ENCODE measurements around the gene ME2. TPM values are rescaled to one million over a fixed set of nuclear protein-coding genes. Genes with fewer than 3 reads are reported as not detected.

Gene ME2
- total RNA-seq, 1 experiment from 2014 or later, result 45.6 TPM

GRCh38 chr18:50973367-50974126, 94.6 kb downstream of the ME2 start:
- intact Hi-C loops (cut with micrococcal nuclease; ENCODE audit: unreplicated experiment), result loop anchor here (5.0 kb wide), 2 partner anchors 59 to 96 kb away; partner anchors contain the start of genes ME2 and SMAD4
- peak; percentile 39 for DNase-seq
- BruUV-seq (replicated peaks), result no TSS peak
- Mint-ChIP-seq H3K27me3 (ENCODE audit: unreplicated experiment) (no peaks in the 10 kb centered on the region), H3K4me1 (ENCODE audit: low read depth, unreplicated experiment) (peaks cover 42% of the 10 kb centered on the region), H3K4me3 (ENCODE audit: low read depth, unreplicated experiment) (no peak overlapping the region), H3K27ac (ENCODE audit: unreplicated experiment) (no peak overlapping the region), H3K9me3 (ENCODE audit: low read depth, unreplicated experiment) (peaks cover 8% of the 10 kb centered on the region), H3K36me3 (ENCODE audit: insufficient read depth, unreplicated experiment) (peaks cover 13% of the 10 kb centered on the region)
- no peak for TF ChIP-seq CTCF (IDR thresholded peaks at IDR 0.05; ENCODE audit: unreplicated experiment)
- CTCF ChIA-PET, result no interaction called here

- BruUV-seq (replicated peaks), result no TSS peak
- Mint-ChIP-seq H3K4me3 (ENCODE audit: low read depth, unreplicated experiment) (no peak overlapping the region), H3K27me3 (ENCODE audit: unreplicated experiment) (no peaks in the 10 kb centered on the region), H3K9me3 (ENCODE audit: low read depth, unreplicated experiment) (peaks cover 9% of the 10 kb centered on the region), H3K4me1 (ENCODE audit: low read depth, unreplicated experiment) (peaks cover 30% of the 10 kb centered on the region), H3K36me3 (ENCODE audit: insufficient read depth, unreplicated experiment) (peaks cover 7% of the 10 kb centered on the region), H3K27ac (ENCODE audit: unreplicated experiment) (no peak overlapping the region)
- CTCF ChIA-PET, result no interaction called here
- TF ChIP-seq CTCF (IDR thresholded peaks at IDR 0.05; ENCODE audit: unreplicated experiment), result no peak
- intact Hi-C loops (cut with micrococcal nuclease; ENCODE audit: unreplicated experiment), result no loop called here
- DNase-seq, result no peak
Measured at GRCh38 chr18:50977037-50977760, 98.3 kb downstream of the ME2 start.

GRCh38 chr18:50981381-50981780, 102.5 kb downstream of the ME2 start:
- DNase-seq, result no peak
- BruUV-seq (replicated peaks), result no TSS peak
- Mint-ChIP-seq H3K4me3 (ENCODE audit: low read depth, unreplicated experiment) (no peak overlapping the region), H3K9me3 (ENCODE audit: low read depth, unreplicated experiment) (peaks cover 4% of the 10 kb centered on the region), H3K4me1 (ENCODE audit: low read depth, unreplicated experiment) (peaks cover 10% of the 10 kb centered on the region), H3K27me3 (ENCODE audit: unreplicated experiment) (no peaks in the 10 kb centered on the region), H3K36me3 (ENCODE audit: insufficient read depth, unreplicated experiment) (peaks cover 7% of the 10 kb centered on the region), H3K27ac (ENCODE audit: unreplicated experiment) (peak overlapping the region; percentile 72)
- CTCF ChIA-PET, result interaction anchor here (0.7 kb wide), 1 partner anchor 10 kb away, joined by 3 read pairs; no protein-coding TSS in a partner anchor
- no peak for TF ChIP-seq CTCF (IDR thresholded peaks at IDR 0.05; ENCODE audit: unreplicated experiment)
- intact Hi-C loops (cut with micrococcal nuclease; ENCODE audit: unreplicated experiment), result loop anchor here (5.0 kb wide), 1 partner anchor 46 kb away; no protein-coding TSS in a partner anchor

GRCh38 chr18:50982086-50982801, 103.3 kb downstream of the ME2 start:
- Mint-ChIP-seq H3K4me1 (ENCODE audit: low read depth, unreplicated experiment) (peaks cover 17% of the 10 kb centered on the region), H3K27ac (ENCODE audit: unreplicated experiment) (no peak overlapping the region), H3K36me3 (ENCODE audit: insufficient read depth, unreplicated experiment) (peaks cover 2% of the 10 kb centered on the region), H3K9me3 (ENCODE audit: low read depth, unreplicated experiment) (peaks cover 4% of the 10 kb centered on the region), H3K4me3 (ENCODE audit: low read depth, unreplicated experiment) (no peak overlapping the region), H3K27me3 (ENCODE audit: unreplicated experiment) (no peaks in the 10 kb centered on the region)
- BruUV-seq (replicated peaks), result no TSS peak
- intact Hi-C loops (cut with micrococcal nuclease; ENCODE audit: unreplicated experiment), result loop anchor here (5.0 kb wide), 1 partner anchor 45 kb away; no protein-coding TSS in a partner anchor
- no peak for TF ChIP-seq CTCF (IDR thresholded peaks at IDR 0.05; ENCODE audit: unreplicated experiment)
- CTCF ChIA-PET, result no interaction called here
- no peak for DNase-seq
